GM23338 (cell line): ENCODE data around the gene NDUFV1.

Experiments used
- CTCF ChIP-seq, 2 experiments: fragments of 200-600 bp in 1 of 2; sonication (generic) in 1 of 2; conservative IDR thresholded peaks; 2 replicates each; pipeline versions ENCODE4 v1.5.1 to v1.6.1; 2016 to 2017; ENCODE audit warnings: antibody characterized with exemption in 2 of 2, low read depth in 2 of 2, mild to moderate bottlenecking in 2 of 2, moderate library complexity in 1 of 2
- EZH2 ChIP-seq: fragments of 200-600 bp; sonication (generic); IDR thresholded peaks from one replicate; pipeline ENCODE4 v1.8.0; 2017; ENCODE audit warnings: antibody characterized with exemption, mild to moderate bottlenecking, low read depth; ENCODE audit not compliant: unreplicated experiment
- EZH2phosphoT487 ChIP-seq: fragments of 200-600 bp; sonication (generic); IDR thresholded peaks from one replicate; pipeline ENCODE4 v1.8.1; 2018; ENCODE audit warnings: antibody characterized with exemption; ENCODE audit not compliant: unreplicated experiment

DNA sequence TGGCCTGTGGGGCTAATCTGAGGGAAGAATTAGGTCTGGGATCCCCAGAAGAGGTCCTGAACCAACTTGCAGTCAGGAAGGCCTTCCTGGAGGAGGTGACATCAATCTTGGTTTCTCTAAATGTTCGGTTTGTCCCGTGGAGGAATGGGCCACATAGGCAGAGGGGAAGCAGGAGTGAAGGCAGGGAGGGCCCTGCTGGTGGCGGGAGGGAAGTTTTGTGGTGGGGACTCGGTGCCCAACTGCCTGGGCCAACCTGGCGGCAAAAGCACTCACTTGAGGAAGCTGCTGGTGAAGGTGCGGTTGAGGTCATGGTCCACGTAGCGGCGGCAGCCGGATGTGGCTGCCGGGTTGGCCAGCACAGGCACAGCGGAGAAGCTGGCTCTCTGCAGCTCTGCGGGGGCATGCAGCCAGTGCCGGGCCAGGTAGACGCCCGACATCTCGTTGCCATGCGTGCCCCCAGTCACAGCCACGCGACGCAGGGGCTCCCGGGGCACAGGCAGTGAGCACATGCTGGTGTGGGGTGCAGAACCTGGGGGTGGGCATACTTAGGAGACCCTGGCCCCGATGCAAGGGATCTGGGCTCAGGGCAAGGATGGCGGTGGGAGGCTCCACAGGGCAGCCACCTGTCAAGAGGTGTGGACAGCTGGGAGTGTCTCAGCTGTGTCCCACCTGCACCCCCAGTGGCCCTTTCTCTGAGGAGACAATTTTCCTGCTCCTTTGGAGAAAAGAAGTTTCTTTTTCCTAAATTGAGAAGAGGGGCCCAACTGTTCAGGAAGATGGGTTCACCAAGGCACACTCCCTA, 40.0 kb downstream of the NDUFV1 start:
- no peak for TF ChIP-seq CTCF (conservative IDR thresholded peaks at IDR 0.05; ENCODE audit: low read depth in 2 of 2)
- TF ChIP-seq EZH2: no peak
- TF ChIP-seq EZH2phosphoT487: no peak
